Omental fat pad (tissue), 4 donors: ENCODE measurements around the gene NR1I3. TPM values are rescaled to one million over a fixed set of nuclear protein-coding genes. Genes with fewer than 3 reads are reported as not detected.

Experiments
- ATAC-seq: fragments of 150-250 bp; one replicate; pipeline ENCODE4 v1.9.1; 2016; ENCODE audit warnings: mild to moderate bottlenecking, moderate library complexity; ENCODE audit not compliant: low FRiP score
- DNase-seq: peaks from one replicate; pipeline ENCODE4 v3.0.0-alpha.2; 2019; ENCODE audit warnings: low spot score
- total RNA-seq, 4 donors: library from RNA; depleted of rRNA; stranded (reverse); fragments of >200 nt; gene quantifications; one replicate each; pipeline ENCODE4 v1.1.0, GENCODE V29; 2016
- TF ChIP-seq, protein P1 (sequence below), 3 donors: fragments of 450-650 bp; IDR thresholded peaks; one replicate each; pipeline ENCODE4 v1.5.1; 2016 to 2017; ENCODE audit warnings: antibody characterized with exemption in 3 of 3, mild to moderate bottlenecking in 3 of 3, moderate library complexity in 2 of 3

NR1I3 gene
- total RNA-seq, 4 donors from 2014 or later, result not detected

DNA sequence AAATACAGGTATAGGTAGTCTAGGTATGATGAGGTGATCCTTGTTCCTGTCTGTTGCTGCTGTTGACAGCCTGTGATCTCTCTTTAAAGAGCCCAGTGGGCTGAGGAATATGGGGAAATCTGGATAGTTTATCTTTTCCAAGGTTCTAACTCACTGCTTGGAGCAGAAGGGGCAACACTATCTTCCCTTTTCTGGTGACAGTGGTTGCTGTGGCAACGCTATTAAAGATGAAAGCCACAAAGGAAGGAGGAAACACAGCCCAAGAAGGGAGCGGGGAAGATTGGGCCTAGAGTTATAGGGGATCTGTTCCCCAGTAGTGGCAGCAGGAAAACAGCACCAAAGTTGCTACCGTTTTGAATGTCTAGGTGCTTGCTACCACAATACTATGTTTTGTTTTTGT is 29.3 kb upstream of the NR1I3 start:
- DNase-seq, result no peak
- no peak for ATAC-seq
- TF ChIP-seq, protein P1, sequence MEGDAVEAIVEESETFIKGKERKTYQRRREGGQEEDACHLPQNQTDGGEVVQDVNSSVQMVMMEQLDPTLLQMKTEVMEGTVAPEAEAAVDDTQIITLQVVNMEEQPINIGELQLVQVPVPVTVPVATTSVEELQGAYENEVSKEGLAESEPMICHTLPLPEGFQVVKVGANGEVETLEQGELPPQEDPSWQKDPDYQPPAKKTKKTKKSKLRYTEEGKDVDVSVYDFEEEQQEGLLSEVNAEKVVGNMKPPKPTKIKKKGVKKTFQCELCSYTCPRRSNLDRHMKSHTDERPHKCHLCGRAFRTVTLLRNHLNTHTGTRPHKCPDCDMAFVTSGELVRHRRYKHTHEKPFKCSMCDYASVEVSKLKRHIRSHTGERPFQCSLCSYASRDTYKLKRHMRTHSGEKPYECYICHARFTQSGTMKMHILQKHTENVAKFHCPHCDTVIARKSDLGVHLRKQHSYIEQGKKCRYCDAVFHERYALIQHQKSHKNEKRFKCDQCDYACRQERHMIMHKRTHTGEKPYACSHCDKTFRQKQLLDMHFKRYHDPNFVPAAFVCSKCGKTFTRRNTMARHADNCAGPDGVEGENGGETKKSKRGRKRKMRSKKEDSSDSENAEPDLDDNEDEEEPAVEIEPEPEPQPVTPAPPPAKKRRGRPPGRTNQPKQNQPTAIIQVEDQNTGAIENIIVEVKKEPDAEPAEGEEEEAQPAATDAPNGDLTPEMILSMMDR (IDR thresholded peaks at IDR 0.05), result no peak

GRCh38 chr1:161266836-161267235 is 28.8 kb upstream of the NR1I3 start:
- TF ChIP-seq, protein P1 (IDR thresholded peaks at IDR 0.05), result no peak
- DNase-seq, result no peak
- no peak for ATAC-seq

GRCh38 chr1:161266202-161266601 is 28.2 kb upstream of the NR1I3 start:
- DNase-seq (no peak), ATAC-seq (no peak)
- TF ChIP-seq, protein P1 (IDR thresholded peaks at IDR 0.05), result no peak

GRCh38 chr1:161265305-161265704 is 27.3 kb upstream of the NR1I3 start:
- DNase-seq (no peak), ATAC-seq (no peak)
- TF ChIP-seq, protein P1 (IDR thresholded peaks at IDR 0.05), result no peak

- TF ChIP-seq, protein P1 (IDR thresholded peaks at IDR 0.05), result no peak
- ATAC-seq, result no peak
- DNase-seq, result no peak
These were observed 23.5 kb upstream of the NR1I3 start for GRCh38 chr1:161261261-161262235.

- no peak for DNase-seq
- TF ChIP-seq, protein P1 (IDR thresholded peaks at IDR 0.05), result no peak
- ATAC-seq, result no peak
These were observed 22.6 kb upstream of the NR1I3 start for GRCh38 chr1:161260376-161261260.
